Endothelial cell of umbilical vein (primary cell): ENCODE results near the gene PRKG1. TPM values are rescaled to one million over a fixed set of nuclear protein-coding genes. Genes with fewer than 3 reads are reported as not detected.

ENCODE experiments used
- BruUV-seq: library from RNA; stranded (reverse); fragments of 400-500 nt; replicated peaks from 2 replicates; lab custom pipeline; 2021; lab: Mats Ljungman, UMichigan
- CTCF ChIA-PET: fragments of 300-600, 350-600 bp; sonication (Branson Sonifier 250); formaldehyde crosslinking; loops from one replicate; lab custom pipeline; 2021; ENCODE audit warnings: antibody characterized with exemption, inconsistent platforms; lab: Charles Lee
- POLR2A ChIA-PET: fragments of 300-600, 350-600 bp; sonication (Branson Sonifier 250); formaldehyde crosslinking; loops from one replicate; lab custom pipeline; 2021; ENCODE audit warnings: antibody characterized with exemption, inconsistent platforms; lab: Charles Lee
- DNase-seq: peaks from one replicate; pipeline ENCODE4 v3.0.0-alpha.2; 2011; ENCODE audit warnings: low read depth, low spot score
- FAIRE-seq: peaks from 2 replicates; lab custom pipeline; 2011; peaks lifted over from hg19 to GRCh38; lab: Jason Lieb, UNC
- H2AFZ ChIP-seq: 2 replicates; pipeline ENCODE4 v1.6.0; 2012; ENCODE audit warnings: low read depth, low read length, control low read depth, inconsistent platforms
- H3K27ac ChIP-seq: 2 replicates; pipeline ENCODE4 v1.5.1; 2011; ENCODE audit warnings: low read depth, mild to moderate bottlenecking, control low read depth, low read length, moderate library complexity; ENCODE audit not compliant: insufficient read depth
- H3K27me3 ChIP-seq, 2 experiments: 2 replicates each; pipeline versions ENCODE4 v1.6.0 to v1.6.1; 2011; ENCODE audit warnings: low read length in 2 of 2, mixed read lengths in 1 of 2; ENCODE audit not compliant: control insufficient read depth in 2 of 2, insufficient read depth in 2 of 2
- H3K36me3 ChIP-seq, 2 experiments: 2 replicates in 1 of 2; 3 replicates in 1 of 2; pipeline ENCODE4 v1.5.1; 2011; ENCODE audit warnings: low read length in 2 of 2, mild to moderate bottlenecking in 1 of 2, moderate library complexity in 1 of 2; ENCODE audit not compliant: control insufficient read depth in 2 of 2, insufficient read depth in 2 of 2; ENCODE audit errors: extremely low read depth in 1 of 2
- H3K4me1 ChIP-seq: 3 replicates; pipeline ENCODE4 v1.5.1; 2011; ENCODE audit warnings: mild to moderate bottlenecking, low read length; ENCODE audit not compliant: control insufficient read depth, insufficient read depth; ENCODE audit errors: extremely low read depth
- H3K4me2 ChIP-seq: 2 replicates; pipeline ENCODE4 v1.6.1; 2011; ENCODE audit warnings: low read length, control low read depth, mixed read lengths; ENCODE audit not compliant: insufficient read depth
- H3K4me3 ChIP-seq, 3 experiments: fragments of 200-600 bp in 1 of 3; sonication (generic), shearing (Covaris generic) in 1 of 3; replicated peaks in 1 of 3; 2 replicates each; pipeline ENCODE4 v1.5.1; 2011 to 2016; ENCODE audit warnings: control low read depth in 3 of 3, low read length in 3 of 3, mild to moderate bottlenecking in 2 of 3, inconsistent platforms in 1 of 3, low read depth in 1 of 3, moderate library complexity in 1 of 3; ENCODE audit not compliant: insufficient read depth in 1 of 3
- H3K79me2 ChIP-seq: 2 replicates; pipeline ENCODE4 v1.6.0; 2012; ENCODE audit warnings: low read length, inconsistent platforms; ENCODE audit not compliant: control insufficient read depth, insufficient read depth
- H3K9ac ChIP-seq: replicated peaks from 2 replicates; pipeline ENCODE3; 2011; ENCODE audit warnings: low read length, control low read depth; ENCODE audit not compliant: insufficient read depth; ENCODE audit errors: extremely low read depth
- H3K9me1 ChIP-seq: replicated peaks from 3 replicates; pipeline ENCODE4 v1.6.0; 2011; ENCODE audit warnings: mild to moderate bottlenecking, low read length; ENCODE audit not compliant: control insufficient read depth, insufficient read depth; ENCODE audit errors: extremely low read depth
- H3K9me3 ChIP-seq: replicated peaks from 2 replicates; pipeline ENCODE4 v1.5.1; 2012; ENCODE audit warnings: low read length, inconsistent platforms; ENCODE audit not compliant: control insufficient read depth, insufficient read depth
- H4K20me1 ChIP-seq: replicated peaks from 2 replicates; pipeline ENCODE3; 2011; ENCODE audit warnings: mild to moderate bottlenecking, low read length; ENCODE audit not compliant: control insufficient read depth, insufficient read depth; ENCODE audit errors: extremely low read depth
- EZH2 ChIP-seq: IDR thresholded peaks from 2 replicates; pipeline ENCODE4 v1.6.1; 2012; ENCODE audit warnings: borderline replicate concordance, low read depth, mild to moderate bottlenecking, moderate library complexity, low read length, inconsistent platforms; ENCODE audit not compliant: severe bottlenecking
- FOS ChIP-seq: IDR thresholded peaks from 2 replicates; pipeline ENCODE4 v1.6.1; 2011; ENCODE audit warnings: mild to moderate bottlenecking, low read length, moderate library complexity, borderline replicate concordance; ENCODE audit not compliant: insufficient read depth
- GATA2 ChIP-seq: IDR thresholded peaks from 2 replicates; pipeline ENCODE4 v1.7.0; 2011; ENCODE audit warnings: low read depth, mild to moderate bottlenecking, moderate library complexity, mixed read lengths, low read length; ENCODE audit not compliant: insufficient read length, insufficient read depth
- JUN ChIP-seq: IDR thresholded peaks from 2 replicates; pipeline ENCODE4 v1.6.1; 2011; ENCODE audit warnings: borderline replicate concordance, low read depth; ENCODE audit not compliant: insufficient read length, insufficient read depth
- MYC ChIP-seq: IDR thresholded peaks from one replicate; pipeline ENCODE4 v1.6.1; 2011; ENCODE audit warnings: mild to moderate bottlenecking, low read depth, low read length
- POLR2A ChIP-seq: IDR thresholded peaks from 2 replicates; pipeline ENCODE4 v1.6.1; 2012; ENCODE audit warnings: low read depth, mild to moderate bottlenecking, control low read depth, low read length
- POLR2AphosphoS5 ChIP-seq: IDR thresholded peaks from 2 replicates; pipeline ENCODE4 v1.6.1; 2012; ENCODE audit warnings: low read depth, mild to moderate bottlenecking, control low read depth, low read length, moderate library complexity; ENCODE audit not compliant: insufficient read depth
- dilution Hi-C: fragments of 300-500 bp; cut with MboI; formaldehyde crosslinking; loops from one replicate; pipeline ENCODE4 v1.15.0; 2019; ENCODE audit warnings: low sequenced_read_pairs; ENCODE audit not compliant: extremely low pct_ligation_motif_present
- intact Hi-C: fragments of 100-400 bp; cut with micrococcal nuclease; formaldehyde crosslinking; loops from one replicate; pipeline ENCODE4 v1.10.0; 2022
- polyA plus RNA-seq, 4 experiments: library from polyadenylated mRNA; depleted of rRNA in 3 of 4; stranded (reverse) in 3 of 4; unstranded in 1 of 4; fragments of >200 nt; gene quantifications; 2 replicates each; pipeline versions ENCODE4 v1.2.1 to v1.2.3, GENCODE V29; 2011 to 2012; ENCODE audit warnings: missing spikeins in 1 of 4
- total RNA-seq: library from RNA; stranded (reverse); gene quantifications from 2 replicates; pipeline ENCODE4 v1.2.3, GENCODE V29; 2021
- TF ChIP-seq, protein P1 (sequence below), 2 donors: IDR thresholded peaks; 1 replicate in 1 of 2; 2 replicates in 1 of 2; pipeline ENCODE4 v1.5.1; 2011; ENCODE audit warnings: low read length in 2 of 2, mild to moderate bottlenecking in 2 of 2, moderate library complexity in 2 of 2, control low read depth in 1 of 2, inconsistent platforms in 1 of 2, low read depth in 1 of 2; ENCODE audit not compliant: insufficient read depth in 1 of 2; ENCODE audit errors: extremely low read depth in 1 of 2
- TF ChIP-seq, protein P2 (sequence below): IDR thresholded peaks from 2 replicates; pipeline ENCODE4 v1.6.1; 2011; ENCODE audit not compliant: insufficient read depth, insufficient read length

PRKG1 gene
- total and polyA plus RNA-seq, 2 donors (not counting 3 experiments of a cell fraction or from before 2014, with no cell fraction given), result 0.01 to 0.18 TPM

DNA sequence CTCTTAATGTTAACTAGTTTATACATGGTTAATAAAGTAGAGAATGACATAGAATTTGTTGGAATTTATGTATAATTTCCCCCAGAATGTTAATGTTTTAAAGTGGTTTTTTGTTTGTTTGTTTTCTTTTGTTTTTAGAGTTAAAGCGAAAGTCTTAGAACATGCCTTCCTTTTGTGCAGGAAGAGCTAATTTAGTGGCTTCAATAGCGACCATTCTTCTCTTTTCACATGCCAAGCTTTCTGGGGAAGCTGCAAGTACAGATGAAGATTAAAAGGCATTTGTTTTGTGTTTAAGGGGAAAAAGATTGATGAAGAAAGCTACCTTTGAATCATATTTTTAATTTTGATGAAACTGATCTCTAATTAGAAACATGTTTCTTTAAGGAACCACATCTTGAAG lies 881.4 kb downstream of the PRKG1 start:
- Histone ChIP-seq H3K27me3 (no peaks in the 10 kb centered on the region), H3K9me1 (no peaks in the 10 kb centered on the region), H3K79me2 (no peaks in the 10 kb centered on the region), H3K9me3 (no peaks in the 10 kb centered on the region), H4K20me1 (no peaks in the 10 kb centered on the region), H3K27ac (no peak overlapping the region), H3K4me3 (no peak overlapping the region), H3K4me2 (no peak overlapping the region), H3K36me3 (no peaks in the 10 kb centered on the region), H3K9ac (no peak overlapping the region), H3K4me1 (no peaks in the 10 kb centered on the region), H2AFZ (no peak overlapping the region)
- TF ChIP-seq, protein P1, sequence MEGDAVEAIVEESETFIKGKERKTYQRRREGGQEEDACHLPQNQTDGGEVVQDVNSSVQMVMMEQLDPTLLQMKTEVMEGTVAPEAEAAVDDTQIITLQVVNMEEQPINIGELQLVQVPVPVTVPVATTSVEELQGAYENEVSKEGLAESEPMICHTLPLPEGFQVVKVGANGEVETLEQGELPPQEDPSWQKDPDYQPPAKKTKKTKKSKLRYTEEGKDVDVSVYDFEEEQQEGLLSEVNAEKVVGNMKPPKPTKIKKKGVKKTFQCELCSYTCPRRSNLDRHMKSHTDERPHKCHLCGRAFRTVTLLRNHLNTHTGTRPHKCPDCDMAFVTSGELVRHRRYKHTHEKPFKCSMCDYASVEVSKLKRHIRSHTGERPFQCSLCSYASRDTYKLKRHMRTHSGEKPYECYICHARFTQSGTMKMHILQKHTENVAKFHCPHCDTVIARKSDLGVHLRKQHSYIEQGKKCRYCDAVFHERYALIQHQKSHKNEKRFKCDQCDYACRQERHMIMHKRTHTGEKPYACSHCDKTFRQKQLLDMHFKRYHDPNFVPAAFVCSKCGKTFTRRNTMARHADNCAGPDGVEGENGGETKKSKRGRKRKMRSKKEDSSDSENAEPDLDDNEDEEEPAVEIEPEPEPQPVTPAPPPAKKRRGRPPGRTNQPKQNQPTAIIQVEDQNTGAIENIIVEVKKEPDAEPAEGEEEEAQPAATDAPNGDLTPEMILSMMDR (IDR thresholded peaks at IDR 0.05; ENCODE audit: extremely low read depth in 1 of 2, insufficient read depth in 1 of 2, low read depth in 1 of 2, low read length in 2 of 2), result no peak
- TF ChIP-seq, protein P2, sequence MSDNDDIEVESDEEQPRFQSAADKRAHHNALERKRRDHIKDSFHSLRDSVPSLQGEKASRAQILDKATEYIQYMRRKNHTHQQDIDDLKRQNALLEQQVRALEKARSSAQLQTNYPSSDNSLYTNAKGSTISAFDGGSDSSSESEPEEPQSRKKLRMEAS, result no peak
- POLR2A ChIA-PET, result no interaction called here
- intact Hi-C loops (no loop called here), dilution Hi-C loops (no loop called here)
- no peak for DNase-seq
- no peak for FAIRE-seq
- CTCF ChIA-PET, result no interaction called here
- BruUV-seq, result no TSS peak

DNA sequence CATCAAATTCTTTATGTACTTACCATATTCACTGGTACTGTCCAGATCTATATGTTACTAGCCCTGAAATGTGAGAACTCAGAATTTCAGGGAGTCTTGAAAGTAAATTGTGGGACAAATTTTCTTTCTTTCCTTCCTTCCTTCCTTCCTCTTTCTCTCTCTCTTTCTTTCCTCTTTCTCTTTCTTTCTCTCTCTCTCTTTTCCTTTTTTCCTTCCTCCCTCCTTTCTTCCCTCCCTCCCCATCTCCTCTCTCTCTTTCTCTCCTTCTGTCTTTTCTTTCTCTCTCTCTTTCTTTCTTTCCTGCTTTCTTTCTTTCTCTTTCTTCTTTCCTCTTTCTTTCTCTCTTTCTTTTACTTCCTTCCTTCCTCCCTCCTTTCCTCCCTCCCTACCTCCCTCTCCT lies 882.5 kb downstream of the PRKG1 start:
- H3K9me3 ChIP-seq, result no peaks in the 10 kb centered on the region
- H2AFZ ChIP-seq, result no peak overlapping the region
- H4K20me1 ChIP-seq, result no peaks in the 10 kb centered on the region
- no peaks in the 10 kb centered on the region for H3K79me2 ChIP-seq
- TF ChIP-seq, protein P2, result no peak
- TF ChIP-seq MYC (no peak), JUN (no peak), GATA2 (no peak), EZH2 (no peak), FOS (no peak), POLR2AphosphoS5 (no peak), POLR2A (no peak)
- TF ChIP-seq, protein P1 (IDR thresholded peaks at IDR 0.05; ENCODE audit: extremely low read depth in 1 of 2, insufficient read depth in 1 of 2, low read depth in 1 of 2, low read length in 2 of 2), result no peak
- no TSS peak for BruUV-seq
- no peak overlapping the region for H3K27ac ChIP-seq
- intact Hi-C loops (no loop called here), dilution Hi-C loops (no loop called here)
- POLR2A ChIA-PET, result no interaction called here
- DNase-seq (no peak), FAIRE-seq (no peak)
- CTCF ChIA-PET, result no interaction called here
- H3K9me1 ChIP-seq, result no peaks in the 10 kb centered on the region
- H3K4me2 ChIP-seq, result no peak overlapping the region
- H3K36me3 ChIP-seq, result no peaks in the 10 kb centered on the region
- no peaks in the 10 kb centered on the region for H3K4me1 ChIP-seq
- no peaks in the 10 kb centered on the region for H3K27me3 ChIP-seq
- no peak overlapping the region for H3K9ac ChIP-seq
- no peak overlapping the region for H3K4me3 ChIP-seq
